ENCODE measurements around the gene C9orf50.
"Not testable (repeated sequence)": the region's sequence is repeated elsewhere in the genome, so short reads cannot be mapped to it uniquely, and the experiment has no call there.

The C9orf50 gene

DNA sequence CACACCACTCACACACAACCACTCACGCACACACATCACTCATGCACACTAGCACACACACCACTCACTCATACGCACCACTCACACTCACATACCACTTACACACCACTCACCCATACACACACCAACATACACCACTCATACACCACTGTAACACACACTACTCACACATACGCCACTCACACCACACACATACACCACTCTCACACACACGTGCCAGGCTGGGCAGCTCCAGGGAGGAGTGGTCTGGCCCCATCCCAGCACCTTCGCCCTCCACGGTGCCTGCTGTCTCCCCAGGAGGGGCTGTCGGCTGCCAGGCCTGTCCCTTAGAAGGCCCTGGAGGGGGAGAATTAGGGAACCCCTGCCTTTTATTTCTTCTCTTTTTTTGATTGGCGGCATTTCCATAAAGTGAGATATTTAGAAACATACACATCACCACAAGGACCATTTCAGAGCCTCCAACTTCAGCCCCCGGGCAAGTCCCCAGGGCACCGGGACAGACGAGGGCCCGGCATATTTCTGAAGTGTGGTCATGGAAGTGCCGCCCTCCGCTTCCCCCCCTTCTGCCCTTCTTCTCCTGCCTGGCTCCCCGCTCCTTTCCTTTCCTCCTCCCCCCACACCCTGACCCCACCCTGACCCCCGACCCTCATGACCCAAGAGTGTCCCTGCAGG is 27.3 kb upstream of the C9orf50 start:
- DNase-seq (ENCODE audit: low spot score) = no peak

DNA sequence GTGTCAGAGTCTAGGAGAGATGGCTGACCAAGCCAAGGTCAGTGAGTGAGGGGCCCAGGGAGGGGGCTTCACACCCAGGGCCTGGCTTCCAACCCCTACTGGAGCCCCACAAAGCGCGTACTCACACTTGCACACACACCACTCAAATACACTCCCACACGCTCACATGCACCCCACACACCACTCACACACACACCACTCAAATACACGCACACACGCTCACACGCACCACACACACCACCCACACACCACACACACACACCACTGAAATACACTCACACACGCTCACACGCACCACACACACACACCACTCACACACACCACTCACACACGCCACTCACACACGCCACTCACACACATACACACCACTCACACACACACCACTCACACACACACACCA is 26.7 kb upstream of the C9orf50 start:
- DNase-seq (ENCODE audit: low spot score) = no peak

DNA sequence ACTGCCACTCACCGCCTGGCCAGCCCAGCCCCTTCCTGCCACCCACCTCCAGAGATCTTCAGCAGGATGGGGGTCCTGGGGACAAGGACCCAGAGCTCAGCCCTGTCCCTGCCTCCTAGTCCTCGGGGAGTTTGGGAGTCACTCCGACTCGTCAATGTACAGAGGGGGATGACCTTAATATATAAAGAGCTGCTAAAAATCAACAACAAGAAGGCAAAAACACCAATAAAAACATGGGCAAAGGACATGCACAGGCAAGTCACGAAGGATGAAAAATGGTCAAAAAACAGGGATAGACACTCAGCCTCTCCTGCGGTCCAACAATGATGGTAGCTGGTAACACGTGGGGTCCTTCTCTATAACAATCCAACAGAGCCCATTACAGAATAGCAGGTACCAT is 25.8 kb upstream of the C9orf50 start:
- no peak for DNase-seq (ENCODE audit: low spot score)

DNA sequence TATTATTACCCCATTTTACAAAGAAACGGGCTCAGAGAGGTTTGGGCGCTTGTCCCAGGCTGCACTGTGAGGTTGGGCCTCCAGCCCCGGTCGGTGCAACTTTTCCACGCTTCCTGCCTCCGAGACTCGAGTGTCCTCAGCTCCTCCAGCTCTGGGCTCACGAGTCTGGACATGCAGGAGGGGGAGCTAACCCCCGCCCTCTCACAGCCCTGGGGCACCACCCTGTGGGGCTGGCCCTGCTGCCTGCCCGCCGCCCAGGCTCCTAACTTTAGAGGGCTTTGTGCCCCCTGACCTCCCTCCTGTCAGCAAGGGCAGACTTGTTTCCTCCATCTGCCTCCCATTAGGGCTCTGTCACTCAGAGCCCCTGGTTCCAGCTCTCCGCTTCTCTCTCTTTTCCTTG is 25.4 kb upstream of the C9orf50 start:
- DNase-seq (ENCODE audit: low spot score) = no peak

DNA sequence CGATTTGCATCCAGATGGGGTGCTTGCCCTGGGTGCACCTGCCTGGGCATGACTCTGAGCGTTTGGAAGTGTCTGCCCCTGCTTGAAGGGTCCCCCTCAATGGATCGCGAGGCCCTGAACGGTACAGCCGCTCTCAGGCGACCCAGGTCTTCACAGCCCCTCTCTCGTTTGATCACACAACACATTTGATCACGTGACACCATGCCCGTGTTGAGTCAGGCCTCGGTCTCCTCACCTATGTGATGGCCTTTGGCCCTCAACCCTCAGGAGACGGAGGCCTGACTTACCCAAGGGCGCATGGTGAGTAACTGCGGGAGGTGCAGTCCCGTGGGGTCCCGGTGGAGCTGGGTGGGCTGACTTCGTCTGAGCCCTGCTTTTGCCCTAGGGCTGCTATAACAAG is 24.0 kb upstream of the C9orf50 start:
- no peak for DNase-seq (ENCODE audit: low spot score)

DNA sequence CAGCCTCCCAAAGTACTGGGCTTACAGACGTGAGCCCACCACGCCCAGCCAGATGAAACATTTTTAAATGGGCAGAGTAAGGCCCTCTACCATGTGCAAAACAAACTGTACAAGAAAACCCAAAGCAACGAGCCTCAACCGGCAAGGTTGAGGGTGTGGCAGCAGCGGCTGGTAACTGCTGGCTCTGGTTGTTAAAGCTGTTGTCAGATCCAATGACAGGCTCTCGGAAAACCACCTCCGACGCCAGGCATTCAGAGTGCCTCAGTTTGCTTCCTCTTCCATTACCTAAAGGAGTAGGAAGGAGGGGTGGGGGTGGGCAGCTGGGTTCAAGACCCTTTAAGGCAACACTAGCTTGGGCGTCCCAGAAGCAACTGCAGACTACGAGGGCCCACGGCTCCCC is 23.5 kb upstream of the C9orf50 start:
- no peak for DNase-seq (ENCODE audit: low spot score)

DNA sequence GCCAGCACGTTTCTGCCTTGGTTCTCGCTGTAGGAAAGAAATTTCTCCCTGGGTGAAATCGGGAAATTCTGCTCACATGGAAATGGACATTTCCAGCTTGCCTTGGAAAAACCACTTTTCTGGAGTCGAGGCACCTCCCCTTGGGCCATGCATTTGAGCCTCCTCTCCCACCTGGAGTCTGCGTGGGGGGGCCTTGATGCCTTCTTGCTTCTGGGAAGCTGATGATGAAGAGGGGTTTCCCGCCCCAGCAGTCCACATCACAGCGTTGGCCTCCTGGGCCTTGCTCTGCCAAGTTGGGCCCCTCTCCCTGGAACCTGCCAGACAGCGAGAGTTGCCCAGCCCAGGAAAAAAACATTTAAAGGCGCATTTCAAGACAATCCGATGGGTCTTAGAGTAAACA is 22.8 kb upstream of the C9orf50 start:
- no peak for DNase-seq (ENCODE audit: low spot score)

DNA sequence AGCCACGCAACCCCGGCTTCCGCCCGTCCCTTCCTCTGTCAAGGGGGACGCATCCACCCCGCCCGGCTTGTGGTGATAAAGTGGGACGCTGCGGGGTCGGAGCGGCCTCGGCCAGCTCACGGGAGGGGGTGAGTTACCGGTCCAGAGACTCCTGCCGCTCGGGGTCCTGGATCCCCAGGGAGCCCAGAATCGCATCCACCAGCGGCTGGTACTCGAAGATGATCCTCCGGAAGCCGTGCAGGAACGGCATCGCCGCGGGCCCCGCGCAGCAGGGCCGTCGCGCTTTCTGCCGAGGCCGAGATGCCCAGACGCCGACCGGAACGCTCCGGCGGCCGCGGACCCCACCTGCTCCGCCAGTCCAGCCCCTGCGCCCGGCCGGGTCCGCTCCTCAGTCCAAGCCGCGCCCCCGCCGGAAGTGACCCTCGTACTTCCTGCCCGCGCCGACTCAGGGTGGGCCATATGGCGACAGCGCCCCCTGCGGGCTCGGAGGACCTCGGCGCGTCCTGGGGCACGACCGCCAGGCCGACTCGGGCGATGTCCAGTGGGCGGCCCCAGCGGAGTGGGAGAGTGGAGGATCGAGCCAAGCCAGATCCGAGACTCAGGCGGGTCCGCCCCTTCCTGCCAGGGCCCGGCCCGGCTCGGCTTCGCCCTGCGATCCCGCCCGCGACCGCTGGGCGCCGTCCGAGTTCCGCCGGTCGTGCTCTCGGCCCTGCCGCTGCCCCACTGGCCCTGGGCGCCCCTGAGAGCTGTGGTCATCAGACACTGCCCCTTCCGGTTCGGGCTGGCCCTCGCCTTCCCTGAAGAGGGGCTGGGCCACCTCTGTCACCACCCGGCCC is 21.1 kb upstream of the C9orf50 start, which contains the start of gene ASB6:
Gene ASB6 (minus strand): TSS at position 402 of the 836 bp plus-strand sequence. CDS start 152 bp downstream, at position 250.
- DNase-seq (ENCODE audit: low spot score) = peak; percentile 95

DNA sequence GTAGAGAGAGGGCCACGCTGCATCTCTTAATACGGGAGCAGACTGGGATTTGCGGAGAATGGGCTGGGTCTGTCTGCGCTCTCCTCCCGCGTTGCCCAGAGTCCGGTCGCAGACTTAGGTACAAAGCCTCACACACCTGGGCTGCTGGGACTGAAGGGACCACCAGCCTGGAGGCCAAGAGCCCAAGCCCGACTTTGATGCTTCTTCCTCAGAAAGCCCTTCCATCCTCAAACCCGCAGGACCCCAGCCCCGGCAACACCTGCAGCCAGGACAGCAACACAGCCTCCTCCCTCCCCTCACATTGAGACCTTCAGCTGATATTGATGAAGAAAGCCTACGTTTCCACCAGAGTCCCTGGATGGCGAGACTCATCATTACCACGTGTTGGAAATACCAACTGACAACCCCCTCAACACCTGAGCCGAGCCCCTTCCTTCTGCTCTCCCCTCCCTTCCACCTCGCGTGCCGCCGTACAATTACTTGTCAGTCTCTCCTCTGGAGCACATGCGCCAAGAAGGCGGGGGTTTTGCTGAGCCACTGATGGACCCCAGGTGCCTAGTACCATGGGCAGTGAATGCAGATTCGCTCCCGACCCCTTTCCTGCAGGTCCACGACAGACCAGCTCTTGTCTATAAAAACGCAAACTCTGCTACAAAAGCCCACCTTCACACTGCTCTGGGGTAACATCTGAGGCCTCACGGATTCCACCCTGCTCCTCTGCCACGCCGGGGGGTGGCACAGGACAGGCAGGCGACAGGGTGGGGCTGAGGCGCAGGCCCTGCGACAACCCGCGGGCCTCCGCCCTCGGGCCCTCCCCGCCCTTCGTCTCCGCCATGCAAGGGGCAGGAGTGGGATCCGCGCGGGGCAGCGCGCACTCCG is 20.2 kb upstream of the C9orf50 start:
- no peak for DNase-seq (ENCODE audit: low spot score)

DNA sequence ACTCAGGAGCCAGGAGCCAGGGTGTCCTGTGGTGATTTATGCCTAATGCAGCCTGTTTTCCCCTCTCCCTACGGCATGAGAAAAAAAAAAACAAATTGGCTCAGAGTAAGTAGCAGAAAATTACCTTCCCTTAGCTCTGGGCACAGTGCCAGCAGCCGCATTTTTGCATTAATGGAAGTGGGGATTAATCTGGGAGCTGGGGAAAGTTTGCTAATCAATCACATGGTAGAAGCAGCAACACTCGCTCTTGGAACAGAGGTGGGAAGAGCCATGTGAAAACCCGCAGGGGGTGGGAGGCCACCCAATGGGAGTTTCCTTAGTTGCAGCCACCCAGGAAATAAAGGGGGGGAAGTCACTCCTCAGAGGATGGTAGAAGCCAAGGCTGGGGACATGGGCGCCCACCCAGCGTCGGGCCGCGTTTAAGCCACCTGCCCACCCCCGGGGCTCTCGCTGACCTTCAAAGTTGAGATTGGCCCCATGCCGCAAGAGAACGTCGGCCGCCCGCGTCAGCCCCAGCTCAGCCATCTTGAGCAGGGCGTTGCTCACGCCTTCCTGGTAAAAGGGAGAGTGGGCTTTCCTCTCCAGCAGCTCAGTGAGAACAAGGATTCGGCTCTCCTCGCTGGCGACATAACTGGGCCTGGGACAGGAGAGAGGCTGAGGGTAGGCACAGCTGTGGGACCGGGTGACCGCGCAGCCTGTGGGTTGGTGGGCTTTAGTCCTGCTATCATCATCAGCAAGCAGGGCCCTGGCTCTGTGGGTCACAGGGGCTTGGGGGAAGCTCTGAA is 19.4 kb upstream of the C9orf50 start:
- DNase-seq (ENCODE audit: low spot score) = no peak

DNA sequence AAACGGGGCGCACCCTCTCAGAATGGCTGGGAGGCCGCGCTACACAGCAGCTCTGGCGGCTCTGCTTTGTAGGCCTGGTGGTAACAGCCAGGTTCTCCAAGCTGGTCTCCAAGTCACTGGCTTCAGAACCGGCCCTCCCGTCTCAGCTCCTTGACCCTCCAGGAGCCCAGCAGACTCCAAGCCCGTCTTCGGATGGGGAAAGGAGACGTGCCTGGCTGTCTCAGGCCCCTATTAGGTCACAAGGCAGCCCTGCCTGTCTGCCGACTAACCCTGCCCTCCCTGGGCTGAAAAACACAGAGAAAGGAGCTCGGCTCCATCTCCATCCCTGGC is 18.8 kb upstream of the C9orf50 start:
- DNase-seq (ENCODE audit: low spot score) = no peak

DNA sequence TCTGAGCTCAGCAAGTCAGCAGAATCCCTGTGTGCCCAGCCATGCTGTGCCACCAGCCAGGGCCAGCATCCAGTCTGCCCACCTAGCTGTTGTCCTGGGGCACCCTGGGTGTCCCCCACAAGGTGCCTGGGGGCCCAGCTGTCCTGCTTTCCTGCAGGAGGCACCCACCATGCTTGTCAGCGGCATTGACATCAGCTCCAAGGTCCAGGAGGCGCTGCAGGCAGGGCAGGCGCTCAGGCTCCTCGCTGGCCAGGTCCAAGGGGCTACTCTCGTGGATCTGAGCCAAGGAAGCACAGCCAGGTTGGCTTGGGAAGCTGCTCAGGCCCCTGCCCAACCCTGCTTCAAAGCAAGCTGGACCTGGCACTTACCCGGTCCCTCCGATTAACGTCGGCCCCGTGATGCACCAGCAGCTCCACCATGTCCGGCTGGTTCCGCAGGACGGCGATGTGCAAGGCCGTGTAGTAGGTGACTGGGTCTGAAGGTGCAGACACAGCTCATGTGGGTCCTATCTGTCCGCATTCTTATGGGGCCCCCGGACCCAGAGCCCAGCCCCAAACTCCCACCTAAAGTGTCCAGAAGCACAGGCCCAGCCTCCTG is 18.2 kb upstream of the C9orf50 start:
- no peak for DNase-seq (ENCODE audit: low spot score)

DNA sequence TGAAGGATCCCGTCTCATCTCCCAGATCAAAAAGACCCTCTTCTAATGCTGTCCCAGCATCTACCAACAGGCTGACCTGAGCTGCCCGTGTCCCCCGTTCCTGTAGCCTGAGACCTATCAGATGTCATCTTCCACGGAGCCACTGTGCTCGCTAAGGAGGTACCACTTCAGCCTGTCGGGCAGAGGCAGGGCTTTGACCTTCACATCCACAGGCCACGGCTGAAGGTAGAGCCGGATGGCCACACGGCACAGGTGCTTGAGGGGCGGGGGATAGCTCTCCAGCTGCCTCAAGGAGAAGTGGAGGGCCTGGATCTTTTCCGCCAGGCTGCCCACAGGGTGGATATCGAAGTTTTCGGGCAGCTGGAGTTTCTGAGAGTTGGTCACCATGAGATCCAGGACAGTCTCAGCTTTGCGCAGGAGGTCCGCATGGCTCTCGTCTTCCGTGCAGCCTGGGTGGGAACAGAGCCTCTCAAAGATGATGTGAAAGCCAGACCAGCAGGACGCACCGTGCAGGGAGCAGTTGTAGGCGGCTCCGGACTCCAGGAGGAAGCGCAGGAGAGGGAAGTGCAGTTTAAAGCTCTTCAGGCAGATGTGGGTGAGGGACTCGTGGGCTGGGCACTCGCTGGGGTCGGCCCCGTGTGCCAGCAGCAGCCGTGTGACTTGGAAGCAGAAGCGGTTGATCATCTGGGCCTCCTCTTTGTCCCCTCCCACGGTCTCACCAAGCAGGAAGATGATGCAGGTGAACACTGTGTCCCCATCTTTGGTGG is 17.0 kb upstream of the C9orf50 start:
- DNase-seq (ENCODE audit: low spot score) = no peak

DNA sequence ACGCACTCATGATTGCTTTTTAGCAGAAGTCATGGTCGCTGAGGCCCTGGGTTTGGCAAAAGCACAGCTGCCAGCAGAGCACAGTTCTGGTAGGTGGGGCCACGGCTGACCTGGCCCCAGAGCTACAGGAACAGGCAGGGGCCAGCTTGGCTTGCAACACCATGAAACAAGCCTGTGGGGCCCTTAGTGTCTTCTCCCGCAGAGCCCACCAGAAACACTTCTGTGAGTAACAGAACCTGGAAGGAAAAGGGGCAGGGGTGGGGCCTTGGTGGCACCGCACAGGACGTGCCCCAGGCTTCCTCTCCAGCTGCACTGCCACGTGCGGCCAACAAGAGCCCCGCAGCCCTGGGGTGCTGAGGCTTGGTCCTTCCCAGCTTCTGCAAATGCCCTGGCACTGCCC is 16.2 kb upstream of the C9orf50 start:
- no peak for DNase-seq (ENCODE audit: low spot score)

DNA sequence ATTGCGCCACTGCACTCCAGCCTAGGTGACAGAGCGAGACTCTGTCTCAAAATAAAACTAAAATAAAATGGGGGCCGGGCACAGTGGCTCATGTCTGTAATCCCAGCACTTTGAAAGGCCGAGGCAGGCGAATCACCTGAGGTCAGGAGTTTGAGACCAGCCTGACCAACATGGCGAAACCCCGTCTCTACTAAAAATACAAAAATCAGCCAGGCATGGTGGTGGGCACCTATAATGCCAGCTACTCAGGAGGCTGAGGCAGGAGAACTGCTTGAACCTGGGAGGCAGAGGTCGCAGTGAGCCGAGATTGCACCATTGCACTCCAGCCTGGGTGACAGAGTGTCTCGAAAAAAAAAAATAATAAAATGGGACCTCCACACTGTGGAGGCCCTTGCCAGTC is 15.4 kb upstream of the C9orf50 start:
- not testable (repeated sequence) for DNase-seq (ENCODE audit: low spot score)

DNA sequence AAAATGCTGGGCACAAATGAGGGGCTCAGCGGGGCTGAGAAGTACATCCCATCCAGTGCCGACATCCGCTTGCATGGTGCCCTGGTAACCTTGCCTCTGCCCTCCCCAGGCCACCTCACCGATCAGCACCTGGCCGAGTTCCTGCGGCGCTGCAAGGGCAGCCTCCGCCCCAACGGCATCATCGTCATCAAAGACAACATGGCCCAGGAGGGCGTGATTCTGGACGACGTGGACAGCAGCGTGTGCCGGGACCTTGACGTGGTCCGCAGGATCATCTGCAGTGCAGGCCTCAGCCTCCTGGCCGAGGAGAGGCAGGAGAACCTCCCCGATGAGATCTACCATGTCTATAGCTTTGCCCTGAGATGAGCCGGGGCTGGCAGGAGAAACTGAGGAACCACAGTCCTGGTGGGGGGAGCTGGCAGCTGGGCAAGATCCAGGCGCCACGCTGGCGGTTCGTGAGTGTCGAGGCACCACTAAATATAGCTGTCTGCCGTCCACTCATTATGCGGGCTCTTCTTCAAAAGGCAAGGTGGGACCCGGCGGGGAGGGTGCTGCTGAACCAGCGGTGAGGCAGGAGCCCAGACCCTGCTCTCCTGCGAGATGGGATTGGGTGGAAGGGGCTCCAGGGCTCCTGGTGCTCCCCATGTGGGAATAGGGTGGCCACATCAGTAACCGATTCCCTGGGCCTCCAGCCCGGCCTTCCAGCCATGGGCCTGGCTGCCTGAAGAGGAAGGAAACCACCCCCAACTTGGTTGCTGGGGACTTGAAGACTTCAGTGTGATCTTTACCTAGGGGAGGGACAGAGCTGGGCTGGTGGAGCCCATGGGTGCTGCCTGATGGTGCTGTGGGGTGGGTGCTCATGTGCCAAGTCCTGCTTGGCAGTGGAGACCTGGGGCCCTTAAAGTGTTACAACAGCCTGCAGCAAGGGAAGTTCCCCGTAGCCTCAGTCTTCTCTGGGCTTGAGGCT is 14.5 kb upstream of the C9orf50 start:
- no peak for DNase-seq (ENCODE audit: low spot score)

DNA sequence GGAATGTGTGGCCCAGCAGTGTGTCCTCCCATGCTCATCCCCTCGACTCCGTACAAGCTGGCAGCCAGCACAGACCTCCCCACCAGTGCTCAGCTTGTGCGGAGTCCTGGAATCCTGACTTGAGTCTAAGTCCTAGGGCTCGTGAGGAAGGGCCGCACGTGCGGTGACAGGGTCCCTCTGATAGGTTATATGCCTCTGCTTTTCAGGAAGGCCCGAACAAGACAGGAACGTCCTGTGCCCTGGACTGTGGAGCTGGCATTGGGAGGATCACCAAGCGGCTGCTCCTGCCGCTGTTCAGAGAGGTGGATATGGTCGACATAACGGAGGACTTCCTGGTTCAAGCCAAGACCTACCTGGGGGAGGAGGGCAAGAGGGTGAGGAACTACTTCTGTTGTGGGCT is 12.9 kb upstream of the C9orf50 start:
- no peak for DNase-seq (ENCODE audit: low spot score)

DNA sequence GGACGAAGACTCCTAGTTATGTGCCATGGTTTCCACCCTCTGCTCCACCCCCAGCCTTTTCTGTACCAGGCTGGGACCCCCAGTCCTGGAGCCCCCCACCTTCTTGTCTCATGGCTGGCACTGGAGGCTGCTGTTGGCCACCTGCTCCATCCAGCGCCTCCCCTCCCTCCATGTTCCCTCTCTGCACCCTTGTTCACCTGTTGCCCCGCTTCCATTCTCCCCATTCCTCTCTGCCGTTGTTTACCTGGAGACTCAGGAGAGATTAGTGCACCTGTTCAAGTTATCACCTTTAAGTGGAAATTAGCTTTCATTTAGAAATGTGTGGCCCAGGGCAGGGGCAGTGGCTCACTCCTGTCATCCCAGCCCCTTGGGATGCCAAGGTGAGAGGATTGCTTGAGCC is 12.3 kb upstream of the C9orf50 start:
- no peak for DNase-seq (ENCODE audit: low spot score)

DNA sequence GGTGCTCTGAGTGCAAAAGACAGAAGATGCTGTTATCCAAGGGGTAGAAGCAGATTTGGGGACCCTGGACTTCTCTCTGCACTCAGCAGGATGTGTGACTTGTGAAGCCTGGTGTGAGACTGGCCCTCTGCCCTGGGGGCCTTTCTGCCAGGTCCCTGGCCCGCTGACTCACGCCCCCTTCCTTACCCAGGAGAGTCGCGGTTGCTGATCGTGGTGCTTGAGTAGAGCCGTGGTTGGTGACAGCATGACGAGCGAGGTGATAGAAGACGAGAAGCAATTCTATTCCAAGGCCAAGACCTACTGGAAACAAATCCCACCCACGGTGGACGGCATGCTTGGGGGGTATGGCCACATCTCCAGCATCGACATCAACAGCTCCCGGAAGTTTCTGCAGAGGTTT is 11.6 kb upstream of the C9orf50 start:
- no peak for DNase-seq (ENCODE audit: low spot score)
